Stimulated activated naive CD4-positive, alpha-beta T cell treated with Interleukin-2 at 50 U/mL for 16 hours (primary cell): Measurements from ENCODE around the gene SH3GL1.

Experiments
- DNase-seq: peaks from one replicate; lab custom pipeline; 2025; lab: John Stamatoyannopoulos, UW

SH3GL1 gene, protein sequence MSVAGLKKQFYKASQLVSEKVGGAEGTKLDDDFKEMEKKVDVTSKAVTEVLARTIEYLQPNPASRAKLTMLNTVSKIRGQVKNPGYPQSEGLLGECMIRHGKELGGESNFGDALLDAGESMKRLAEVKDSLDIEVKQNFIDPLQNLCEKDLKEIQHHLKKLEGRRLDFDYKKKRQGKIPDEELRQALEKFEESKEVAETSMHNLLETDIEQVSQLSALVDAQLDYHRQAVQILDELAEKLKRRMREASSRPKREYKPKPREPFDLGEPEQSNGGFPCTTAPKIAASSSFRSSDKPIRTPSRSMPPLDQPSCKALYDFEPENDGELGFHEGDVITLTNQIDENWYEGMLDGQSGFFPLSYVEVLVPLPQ

GRCh38 chr19:4400135-4400936, at the start of gene SH3GL1:
Gene SH3GL1, minus strand, starts transcription at chr19:4400547. Its CDS starts 179 bp downstream, at chr19:4400368.
- DNase-seq, result peak; percentile 84

- DNase-seq, result no peak
These were observed 49.3 kb upstream of the SH3GL1 start for GRCh38 chr19:4449639-4450028.

GRCh38 chr19:4449022-4449638, 48.8 kb upstream of the SH3GL1 start:
- no peak for DNase-seq

DNA sequence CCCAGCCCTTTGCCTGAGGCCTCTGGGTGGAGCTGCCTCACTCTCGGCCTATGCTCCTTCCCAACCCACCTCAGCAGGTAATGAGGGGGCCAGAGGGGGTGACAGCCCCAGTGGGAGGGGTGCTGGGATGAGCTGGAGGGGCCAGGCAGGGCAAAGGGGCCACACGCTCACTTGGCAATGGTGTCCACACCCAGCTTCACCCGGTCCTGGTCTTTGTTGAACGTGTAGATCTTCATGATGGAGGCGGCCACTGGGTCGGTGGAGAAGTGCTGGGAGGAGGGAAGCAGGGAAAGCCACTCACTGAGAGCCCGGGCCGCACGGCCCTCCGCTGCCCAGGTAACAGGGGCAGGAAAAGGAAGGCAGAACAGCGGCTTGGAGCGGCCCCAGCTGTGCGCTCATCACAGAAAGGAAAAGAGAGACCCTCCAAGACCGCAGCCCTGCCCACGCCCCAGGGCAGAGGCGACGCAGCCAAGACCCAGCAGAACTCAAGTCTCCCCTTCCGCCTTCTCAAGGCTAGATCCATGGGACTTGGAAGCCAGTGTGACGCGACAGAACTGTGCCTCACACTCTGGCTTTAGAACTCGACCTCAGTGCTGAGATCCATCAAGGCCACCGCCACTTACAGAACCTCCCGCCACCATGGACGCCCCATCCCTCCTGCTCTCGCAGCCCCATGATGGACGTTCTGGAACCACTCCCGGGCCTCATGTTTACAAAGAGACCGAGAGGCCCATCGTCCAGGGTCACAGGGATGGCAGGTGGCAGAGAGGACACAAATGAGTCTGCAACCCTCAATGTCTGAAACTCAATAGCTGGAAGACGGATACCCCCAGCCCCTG, 48.0 kb upstream of the SH3GL1 start:
- no peak for DNase-seq

DNA sequence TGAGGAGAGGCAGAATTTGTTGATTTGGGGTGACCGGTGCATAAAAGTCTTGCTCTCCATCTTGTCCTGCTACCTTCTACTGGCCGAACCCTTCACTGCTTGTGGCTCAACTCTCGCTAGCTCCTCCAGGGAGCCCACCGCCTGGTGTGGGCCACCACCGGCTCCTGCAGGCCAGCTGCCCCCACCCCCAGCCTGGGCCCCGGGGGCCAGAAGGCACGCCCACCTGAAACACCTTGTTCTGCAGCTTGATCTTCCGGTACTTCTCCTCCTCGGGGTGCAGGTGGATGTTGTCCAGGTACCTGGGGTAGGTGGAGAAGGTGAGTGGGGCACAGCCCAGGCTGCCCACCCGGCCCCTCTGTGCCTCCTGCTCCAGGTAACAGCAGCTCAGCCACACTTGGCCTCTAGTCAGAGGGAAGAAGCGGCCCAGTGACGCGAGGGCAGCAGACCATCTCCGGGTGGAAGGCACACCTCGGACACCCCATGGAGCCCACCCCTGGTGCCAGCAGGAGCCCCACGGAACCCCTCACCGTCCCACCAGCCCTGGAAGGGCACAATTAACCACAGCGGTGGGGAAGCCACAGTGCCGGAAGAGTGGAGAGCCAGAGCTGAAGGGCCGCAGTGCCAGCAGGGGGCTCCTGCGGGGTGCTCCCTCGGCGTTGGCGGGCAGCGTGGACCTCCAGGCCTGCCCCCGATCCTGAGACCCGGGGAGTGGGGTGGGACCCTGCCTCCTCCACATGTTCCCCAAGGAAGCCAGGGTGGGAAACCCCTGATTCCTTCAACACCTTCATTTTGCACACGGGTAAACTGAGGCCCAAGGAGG, 47.2 kb upstream of the SH3GL1 start:
- DNase-seq, result no peak

DNA sequence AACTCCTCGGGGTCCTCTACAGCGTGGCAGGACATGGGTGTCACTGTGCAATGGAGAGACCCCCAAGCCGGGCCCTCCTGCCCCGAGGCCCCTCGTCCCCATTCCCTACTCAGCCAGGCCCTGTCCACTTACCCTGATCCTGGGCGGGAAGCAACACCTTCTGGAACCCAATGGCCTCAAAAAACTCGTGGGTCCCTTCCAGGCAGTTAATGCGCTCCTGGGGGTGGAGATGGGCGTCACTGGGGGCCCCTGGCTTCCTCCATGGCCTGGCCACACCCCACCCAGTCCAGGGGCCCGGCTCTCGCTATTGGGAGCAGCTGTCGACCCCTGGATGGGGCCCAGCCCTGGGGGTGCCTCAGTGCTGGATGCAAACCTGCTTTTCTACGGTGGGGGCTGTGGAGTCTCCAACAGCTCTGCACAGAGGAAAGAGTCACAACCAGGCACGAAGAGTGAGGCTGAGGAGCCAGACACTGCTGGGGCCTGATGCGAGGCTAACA, 46.4 kb upstream of the SH3GL1 start:
- DNase-seq, result no peak

DNA sequence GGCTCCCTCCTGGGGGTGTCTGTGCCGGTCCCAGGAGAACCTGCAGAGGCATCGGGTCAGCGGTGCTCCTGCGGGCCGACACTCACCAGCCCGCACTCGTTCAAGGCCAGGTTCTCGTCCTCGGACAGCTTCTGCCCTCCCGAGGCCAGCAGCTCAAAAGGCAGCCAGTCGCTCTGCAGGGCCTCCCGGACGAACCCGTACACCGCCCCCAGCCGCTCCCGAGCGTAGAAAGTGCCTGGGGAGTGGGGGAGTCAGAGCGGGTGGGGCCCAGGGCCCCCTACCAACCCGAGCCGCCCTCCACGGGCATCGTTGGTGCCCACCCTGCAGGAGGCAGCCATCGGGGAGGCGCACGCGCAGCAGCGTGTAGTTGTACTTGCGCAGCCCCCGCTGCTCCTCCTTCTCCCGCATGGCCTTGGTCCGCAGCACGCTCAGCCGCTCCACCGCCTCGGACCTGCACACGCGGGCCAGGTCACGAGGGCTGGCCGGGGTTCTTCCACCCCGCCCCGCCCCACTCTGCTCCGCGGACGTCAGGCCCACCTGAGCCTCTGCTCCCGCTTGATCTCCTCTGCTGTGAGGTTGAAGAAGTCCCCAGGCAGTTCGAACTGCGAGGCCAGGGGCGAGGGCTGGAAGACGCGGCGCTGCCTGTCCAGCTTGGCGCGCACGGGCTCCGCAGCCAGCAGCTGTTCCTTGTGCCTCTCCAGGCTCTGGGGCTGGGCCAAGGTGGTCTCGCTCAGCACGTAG, 45.8 kb upstream of the SH3GL1 start:
- no peak for DNase-seq

GRCh38 chr19:4444765-4445741, 44.7 kb upstream of the SH3GL1 start:
- no peak for DNase-seq

DNA sequence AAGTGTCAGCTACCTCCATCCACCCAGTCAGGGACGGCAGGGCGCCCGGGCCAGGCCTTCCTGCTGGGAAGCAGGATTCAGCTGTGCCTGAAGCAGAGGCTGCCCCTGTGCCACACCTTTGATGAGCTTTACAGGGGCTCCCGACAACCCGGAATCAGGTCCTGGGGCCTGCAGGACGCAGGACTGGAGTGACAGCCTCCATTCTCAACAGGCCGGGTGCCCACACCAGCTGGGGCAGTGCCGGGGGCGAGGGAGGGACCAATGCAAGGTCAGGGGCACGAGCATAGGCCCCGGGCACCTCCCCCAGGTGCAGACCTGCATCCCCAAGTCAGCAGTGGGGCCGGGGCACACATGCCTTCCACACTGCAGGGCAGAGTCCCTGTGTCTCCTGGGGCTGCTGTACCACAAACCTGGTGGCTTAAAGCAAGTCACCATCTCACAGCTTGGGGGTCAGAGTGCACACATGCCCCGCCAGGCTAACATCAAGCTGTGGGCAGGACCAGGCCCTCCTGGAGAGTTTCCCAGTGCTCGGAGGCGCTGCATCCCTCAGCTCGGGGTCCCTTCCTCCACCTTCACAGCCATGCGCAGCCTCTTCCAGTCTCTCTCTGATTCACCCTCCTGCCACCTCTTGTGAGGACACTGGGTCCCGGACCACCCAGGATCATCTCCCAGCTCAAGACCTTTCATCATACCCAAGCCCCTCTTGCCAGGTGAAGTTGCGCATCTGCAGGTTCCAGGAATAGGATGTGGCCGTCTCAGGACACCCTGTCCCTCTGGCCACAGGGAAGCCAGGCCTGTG, 43.8 kb upstream of the SH3GL1 start:
- no peak for DNase-seq

GRCh38 chr19:4443188-4443587, 42.8 kb upstream of the SH3GL1 start:
- no peak for DNase-seq

DNA sequence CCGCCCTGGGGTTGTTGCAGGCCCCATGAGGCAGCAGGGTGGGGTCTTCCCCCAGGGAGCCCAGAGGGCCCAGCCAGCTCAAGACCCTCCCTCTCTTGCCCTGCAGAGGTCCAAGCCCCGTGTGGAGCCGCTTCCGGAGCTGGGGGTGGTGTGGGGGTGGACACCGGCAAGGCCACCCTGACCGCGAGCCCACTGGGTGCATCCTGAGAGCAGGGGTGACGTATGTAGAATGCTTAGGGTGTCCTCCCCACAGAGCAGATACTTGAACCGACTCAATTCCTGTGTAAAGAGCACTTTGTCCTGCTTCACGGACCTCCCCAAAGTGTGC, 42.4 kb upstream of the SH3GL1 start:
- no peak for DNase-seq

GRCh38 chr19:4441994-4442818, 41.9 kb upstream of the SH3GL1 start:
- DNase-seq, result no peak

DNA sequence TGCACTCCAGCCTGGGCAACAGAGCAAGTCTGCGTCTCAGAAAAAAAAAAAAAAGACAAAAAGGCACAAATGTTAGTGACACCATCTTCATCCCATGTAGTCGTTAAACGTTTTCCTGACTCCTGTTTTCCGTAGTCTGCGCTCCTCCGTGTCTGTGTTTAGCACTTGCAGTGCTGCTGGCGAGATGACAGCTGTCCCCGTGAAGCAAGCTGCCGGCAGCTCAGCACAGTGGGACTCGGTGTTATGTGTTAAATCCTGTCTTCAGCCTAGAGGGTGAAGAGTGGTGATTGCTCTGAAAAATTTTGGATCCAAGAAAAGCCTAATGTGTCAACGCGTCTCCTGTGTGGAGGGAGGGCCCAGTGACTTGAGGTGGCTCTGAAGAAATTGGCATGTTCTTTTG, 38.9 kb upstream of the SH3GL1 start:
- DNase-seq, result no peak

DNA sequence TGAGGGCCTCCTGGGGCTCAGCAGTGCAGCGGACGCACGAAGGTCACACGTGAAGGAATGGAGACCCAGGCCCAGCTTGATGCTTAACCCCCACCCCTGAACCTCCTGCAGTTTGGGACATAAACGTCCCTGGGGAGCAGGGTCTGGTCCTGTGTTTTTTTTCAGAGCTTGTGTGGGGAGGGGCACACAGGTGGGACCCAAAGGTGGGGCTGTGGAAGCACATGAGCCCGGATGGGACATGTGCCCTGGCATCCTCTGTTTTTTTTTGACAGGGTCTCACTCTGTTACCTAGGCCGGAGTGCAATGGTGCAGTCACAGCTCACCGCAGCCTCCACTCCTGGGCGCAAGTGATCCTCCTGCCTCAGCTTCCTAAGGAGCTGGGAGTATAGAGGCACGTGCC, 36.8 kb upstream of the SH3GL1 start:
- no peak for DNase-seq

- no peak for DNase-seq
These were observed 35.9 kb upstream of the SH3GL1 start for GRCh38 chr19:4436231-4436630.

- no peak for DNase-seq
These were observed 34.0 kb upstream of the SH3GL1 start for GRCh38 chr19:4434391-4434790.

DNA sequence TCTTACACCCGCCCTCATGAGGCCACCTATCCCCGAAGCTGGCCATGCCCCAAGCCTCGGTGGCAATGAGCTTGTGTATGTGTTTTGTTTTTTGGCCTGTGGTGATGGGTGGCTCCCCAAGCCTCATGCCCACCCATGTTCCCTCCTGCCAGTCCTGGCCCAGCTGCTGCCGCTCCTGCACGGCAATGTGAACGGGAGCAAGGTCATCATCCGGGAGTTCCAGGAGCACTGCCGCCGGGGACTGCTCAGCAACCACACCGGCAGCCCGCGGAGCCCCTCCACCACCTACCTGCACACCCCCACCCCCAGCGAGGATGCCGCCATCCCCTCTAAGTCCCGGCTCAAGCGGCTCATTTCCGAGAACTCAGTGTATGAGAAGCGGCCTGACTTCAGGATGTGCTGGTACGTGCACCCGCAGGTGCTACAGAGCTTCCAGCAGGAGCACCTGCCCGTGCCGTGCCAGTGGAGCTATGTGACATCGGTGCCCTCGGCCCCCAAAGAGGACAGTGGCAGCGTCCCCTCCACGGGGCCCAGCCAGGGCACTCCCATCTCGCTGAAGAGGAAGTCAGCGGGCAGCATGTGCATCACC, 32.7 kb upstream of the SH3GL1 start:
- DNase-seq, result no peak
